NCI-H2171 (cell line): Measurements from ENCODE around the gene CYP1B1.
"Not testable (repeated sequence)": the region's sequence is repeated elsewhere in the genome, so short reads cannot be mapped to it uniquely, and the experiment has no call there.

ENCODE experiments used
- DNase-seq: peaks from one replicate; lab custom pipeline; 2025; lab: John Stamatoyannopoulos, UW

Gene CYP1B1

DNA sequence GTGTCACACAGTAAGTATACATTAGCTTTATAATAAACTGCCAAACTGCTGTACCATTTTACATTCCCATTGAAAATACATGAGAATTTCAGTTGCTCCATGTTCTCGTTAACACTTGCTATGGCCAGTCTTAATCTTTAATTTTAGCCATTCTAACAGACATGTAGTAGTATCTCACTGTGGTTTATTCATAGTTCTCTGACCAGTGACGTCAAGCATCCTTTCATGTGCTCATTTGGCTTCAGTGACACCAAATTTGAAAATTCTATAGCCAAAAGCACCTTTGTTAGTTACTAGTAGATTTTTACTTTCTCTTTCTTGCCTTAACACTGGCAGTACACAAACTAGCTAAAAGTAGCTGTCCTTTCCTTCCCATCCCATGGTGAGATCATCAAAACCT, 43.0 kb downstream of the CYP1B1 start:
- DNase-seq, result no peak

DNA sequence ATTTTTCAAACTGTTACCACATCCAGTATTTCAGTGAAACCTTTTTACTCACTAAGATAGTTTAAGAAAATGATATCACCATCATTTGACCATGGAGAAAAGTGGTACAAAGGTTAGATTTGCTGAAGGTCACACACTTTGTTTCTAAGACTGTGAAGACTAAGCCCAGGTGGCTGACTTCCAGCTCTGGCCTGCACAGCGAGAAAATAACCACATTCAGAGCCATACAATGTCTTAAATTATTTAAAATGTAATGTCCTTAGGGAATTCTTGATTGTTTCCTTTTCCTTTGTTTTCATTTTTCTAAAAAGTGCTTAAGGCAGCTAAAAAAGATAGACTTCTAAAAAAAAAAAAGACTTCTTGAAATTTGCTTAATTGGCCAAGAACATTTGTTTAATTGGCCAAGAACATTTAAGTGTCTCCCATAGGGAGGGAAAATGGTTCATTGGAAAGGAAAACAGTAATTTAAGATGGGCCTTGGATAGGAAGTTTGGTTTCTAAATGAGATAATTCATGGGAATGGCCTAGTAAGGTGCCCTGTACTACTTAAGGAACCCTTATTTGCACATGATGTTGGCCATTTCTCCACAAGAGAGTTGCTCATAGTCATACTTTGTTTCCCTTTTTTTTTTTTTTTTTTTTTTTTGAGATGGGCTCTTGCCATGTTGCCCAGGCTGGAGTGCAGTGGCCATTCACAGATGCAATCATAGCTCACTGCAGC, 45.2 kb downstream of the CYP1B1 start:
- DNase-seq, result no peak

DNA sequence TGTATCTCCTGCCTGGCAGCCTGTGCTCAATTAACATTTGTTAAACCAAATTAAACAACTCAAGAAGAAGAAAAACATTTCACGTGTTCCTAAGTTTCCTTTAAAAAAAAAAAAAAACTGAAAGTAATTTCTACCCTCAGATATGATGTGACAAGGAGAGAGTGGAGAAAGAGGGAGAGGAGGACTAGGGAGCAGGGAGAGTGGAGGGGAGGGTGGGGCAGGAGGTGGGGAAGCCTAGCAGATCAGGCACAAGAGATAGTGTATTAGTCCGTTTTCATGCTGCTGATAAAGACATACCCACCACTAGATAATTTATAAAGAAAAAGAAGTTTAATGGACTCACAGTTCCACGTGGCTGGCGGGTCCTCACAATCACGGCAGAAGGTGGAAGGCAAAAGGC, 46.4 kb downstream of the CYP1B1 start:
- no peak for DNase-seq

DNA sequence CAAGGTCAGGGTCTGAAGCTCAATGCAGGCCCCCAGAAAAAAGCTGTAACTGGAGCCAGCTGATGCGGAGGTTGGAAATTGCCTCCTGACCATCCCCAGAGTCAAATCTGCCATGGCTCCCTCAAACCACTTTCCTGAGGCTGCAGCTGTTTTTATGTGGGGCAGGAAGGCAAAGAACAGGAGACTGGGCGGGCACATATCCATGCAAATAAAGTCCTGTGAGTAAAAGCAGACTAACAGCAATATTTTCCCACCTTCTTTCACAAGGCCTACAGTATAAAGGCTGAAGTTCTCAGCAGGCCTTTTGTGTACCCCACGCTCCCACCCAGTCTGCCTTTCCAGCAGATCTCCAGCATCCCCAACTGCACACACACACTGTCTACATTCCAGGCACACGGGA, 47.1 kb downstream of the CYP1B1 start:
- no peak for DNase-seq

DNA sequence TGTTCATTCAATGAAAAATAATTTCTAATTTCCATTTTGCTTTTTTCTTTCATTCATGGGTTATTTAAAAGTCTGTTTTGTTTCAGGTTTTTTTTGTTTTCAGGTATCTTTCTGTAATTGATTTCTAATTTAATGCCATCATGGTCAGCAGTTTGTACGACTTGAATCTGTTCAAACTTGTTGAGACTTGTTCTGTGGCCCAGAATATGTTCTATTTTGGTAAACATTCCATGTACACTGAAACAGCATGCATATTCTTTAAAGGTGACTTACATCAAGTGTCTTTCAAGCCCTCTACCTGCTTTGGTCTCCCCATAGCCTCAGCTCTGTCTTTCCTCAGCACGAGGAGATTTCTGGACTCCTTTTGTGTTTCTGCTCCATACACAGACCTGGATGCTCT, 49.1 kb downstream of the CYP1B1 start:
- DNase-seq, result no peak

DNA sequence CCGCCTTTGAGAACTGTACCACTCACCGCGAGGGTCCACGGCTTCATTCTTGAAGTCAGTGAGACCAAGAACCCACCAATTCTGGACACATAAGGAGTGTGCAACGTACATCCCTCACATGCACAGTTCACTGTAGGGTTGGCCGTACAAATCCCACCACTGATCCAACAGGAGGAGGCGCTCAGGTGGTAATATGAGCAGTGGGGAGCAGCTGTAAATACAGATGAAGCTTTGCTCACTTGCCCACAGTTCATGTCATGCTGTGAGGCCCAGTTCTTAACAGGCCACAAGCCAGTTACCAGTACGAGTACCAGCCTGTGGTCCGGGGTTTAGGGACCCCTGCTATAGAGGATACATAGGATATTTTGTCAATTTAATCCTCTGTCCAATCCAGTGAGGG, 54.4 kb downstream of the CYP1B1 start:
- DNase-seq, result no peak

DNA sequence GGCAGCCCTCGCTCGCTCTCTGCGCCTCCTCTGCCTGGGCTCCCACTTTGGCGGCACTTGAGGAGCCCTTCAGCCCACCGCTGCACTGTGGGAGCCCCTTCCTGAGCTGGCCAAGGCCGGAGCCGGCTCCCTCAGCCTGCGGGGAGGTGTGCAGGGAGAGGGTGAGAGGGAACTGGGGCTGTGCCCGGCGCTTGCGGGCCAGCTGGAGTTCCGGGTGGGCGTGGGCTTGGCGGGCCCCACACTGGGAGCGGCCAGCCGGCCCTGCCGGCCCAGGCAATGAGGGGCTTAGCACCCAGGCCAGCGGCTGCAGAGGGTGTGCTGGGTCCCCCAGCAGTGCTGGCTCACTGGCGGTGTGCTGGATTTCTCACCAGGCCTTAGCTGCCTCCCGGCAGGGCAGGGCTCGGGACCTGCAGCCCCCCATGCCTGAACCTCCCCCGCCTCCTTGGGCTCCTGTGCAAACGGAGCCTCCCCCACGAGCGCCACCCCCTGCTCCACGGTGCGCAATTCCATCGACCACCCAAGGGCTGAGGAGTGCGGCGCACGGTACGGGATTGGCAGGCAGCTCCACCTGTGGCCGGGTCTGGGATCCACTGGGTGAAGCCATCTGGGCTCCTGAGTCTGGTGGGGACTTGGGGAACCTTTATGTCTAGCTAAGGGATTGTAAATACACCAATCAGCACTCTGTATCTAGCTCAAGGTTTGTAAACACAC, 55.4 kb downstream of the CYP1B1 start:
- DNase-seq, result not testable (repeated sequence)

DNA sequence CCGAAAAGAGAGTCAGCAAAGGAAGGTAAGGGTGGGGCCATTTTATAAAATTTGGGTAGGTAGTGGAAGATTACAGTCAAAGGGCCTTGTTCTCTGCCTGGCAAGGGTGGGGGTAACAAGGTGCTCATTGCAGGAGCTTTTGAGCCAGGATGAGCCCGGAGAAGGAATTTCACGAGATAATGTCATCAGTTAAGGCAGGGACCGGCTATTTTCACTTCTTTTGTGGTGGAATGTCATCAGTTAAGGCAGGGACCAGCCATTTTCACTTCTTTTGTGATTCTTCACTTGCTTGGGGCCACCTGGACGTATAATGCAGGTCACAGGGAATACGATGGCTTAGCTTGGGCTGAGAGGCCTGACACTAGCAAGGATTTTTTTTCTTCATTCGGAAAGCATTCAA, 58.1 kb downstream of the CYP1B1 start:
- DNase-seq, result no peak
